Aorta (tissue), 5 donors: Measurements from ENCODE around the gene DNAH17. TPM values are rescaled to one million over a fixed set of nuclear protein-coding genes. Genes with fewer than 3 reads are reported as not detected.

Experiments used
- ATAC-seq: fragments of 200-7000 bp; cut with Tn5 transposase; one replicate; pipeline ENCODE4 v1.9.1; 2022; ENCODE audit warnings: moderate library complexity; ENCODE audit not compliant: low FRiP score
- DNase-seq, 2 donors: peaks; one replicate each; pipeline ENCODE4 v3.0.0-alpha.2; 2020
- H3K27ac ChIP-seq, 2 donors: one replicate each; pipeline ENCODE4 v1.5.1; 2013; ENCODE audit warnings: low read length in 2 of 2, mild to moderate bottlenecking in 2 of 2, moderate library complexity in 2 of 2, control low read depth in 1 of 2, inconsistent platforms in 1 of 2, low read depth in 1 of 2
- H3K27me3 ChIP-seq, 2 donors: one replicate each; pipeline ENCODE4 v1.6.1; 2013; ENCODE audit warnings: control low read depth in 1 of 2, low read length in 1 of 2, mild to moderate bottlenecking in 1 of 2, moderate library complexity in 1 of 2; ENCODE audit not compliant: insufficient read depth in 2 of 2, control insufficient read depth in 1 of 2
- H3K36me3 ChIP-seq, 2 donors: one replicate each; pipeline ENCODE4 v1.6.1; 2013; ENCODE audit warnings: control low read depth in 1 of 2, low read length in 1 of 2, mild to moderate bottlenecking in 1 of 2; ENCODE audit not compliant: insufficient read depth in 2 of 2, control insufficient read depth in 1 of 2
- H3K4me1 ChIP-seq, 2 donors: one replicate each; pipeline ENCODE4 v1.6.1; 2013; ENCODE audit warnings: low read length in 2 of 2, control low read depth in 1 of 2, mild to moderate bottlenecking in 1 of 2, moderate library complexity in 1 of 2; ENCODE audit not compliant: insufficient read depth in 2 of 2, control insufficient read depth in 1 of 2
- H3K4me3 ChIP-seq, 2 donors: one replicate each; pipeline ENCODE4 v1.5.1; 2013; ENCODE audit warnings: low read length in 2 of 2, control low read depth in 1 of 2, mild to moderate bottlenecking in 1 of 2
- H3K9me3 ChIP-seq: one replicate; pipeline ENCODE4 v1.6.1; 2013; ENCODE audit warnings: mild to moderate bottlenecking, low read length; ENCODE audit not compliant: control insufficient read depth
- WGBS, 2 donors: extraction: QIAGEN DNeasy Blood & Tissue Kit; methylation state at CpG; one replicate each; pipeline ENCODE4 v1.1.7; 2013; 5-methylcytosine and 5-hydroxymethylcytosine counted together
- intact Hi-C, 2 donors: fragments of 100-400 bp; cut with DNase I; formaldehyde crosslinking; loops; one replicate each; pipeline versions ENCODE4 v1.14.2 to v1.15.0; 2022
- polyA plus RNA-seq, 2 donors: library from polyadenylated mRNA; stranded (reverse); fragments of 200-250 nt; gene quantifications; one replicate each; pipeline ENCODE4 v1.2.3, GENCODE V29; 2013
- total RNA-seq, 2 donors: library from RNA; stranded (reverse); fragmentation: NEBNext Ultra II Directional; extraction: Animal tissue kit (Norgen Biotek cat#: 25700); gene quantifications; one replicate each; pipeline ENCODE4 v1.2.1, GENCODE V29; 2021
- donor health status: healthy with polysubstance abuse.
- donor health status: Bipolar disorder and iron deficiency.
- donor health status: DM: no; HTN: no; CAD: no.
- donor health status: DM: no; HTN: no; CAD: no.
- donor health status: DM: yes; HTN: yes; CAD: no.

The DNAH17 gene
- total and polyA plus RNA-seq, 4 donors: 0.21 to 0.45 TPM; not detected in 2

GRCh38 chr17:78501241-78502036, 75.8 kb downstream of the DNAH17 start:
- no peaks in the 10 kb centered on the region for H3K4me1 ChIP-seq
- 94 to 96% methylated on average over 27 of the region's 27 CpGs for WGBS, 2 donors
- H3K4me3 ChIP-seq: no peak overlapping the region
- no peak for ATAC-seq
- intact Hi-C loops: no loop called here
- no peak overlapping the region for H3K27ac ChIP-seq
- no peaks in the 10 kb centered on the region for H3K27me3 ChIP-seq
- H3K9me3 ChIP-seq: no peaks in the 10 kb centered on the region
- DNase-seq: peak; percentile 57 to 63
- H3K36me3 ChIP-seq: no peaks in the 10 kb centered on the region

GRCh38 chr17:78500806-78501205, 76.4 kb downstream of the DNAH17 start:
- H3K4me1 ChIP-seq: no peaks in the 10 kb centered on the region
- no peak overlapping the region for H3K27ac ChIP-seq
- no peaks in the 10 kb centered on the region for H3K27me3 ChIP-seq
- intact Hi-C loops: no loop called here
- DNase-seq (peak; percentile 30 to 71), ATAC-seq (no peak)
- H3K36me3 ChIP-seq: no peaks in the 10 kb centered on the region
- no peak overlapping the region for H3K4me3 ChIP-seq
- H3K9me3 ChIP-seq: no peaks in the 10 kb centered on the region
- WGBS, 2 donors: 93 to 94% methylated on average over 7 of the region's 7 CpGs

- DNase-seq (peak; percentile 30 to 65), ATAC-seq (no peak)
- Histone ChIP-seq H3K27me3 (no peaks in the 10 kb centered on the region), H3K36me3 (no peaks in the 10 kb centered on the region), H3K4me3 (no peak overlapping the region), H3K27ac (no peak overlapping the region), H3K4me1 (no peaks in the 10 kb centered on the region), H3K9me3 (no peaks in the 10 kb centered on the region)
- intact Hi-C loops: loop anchor here (5.0 to 10.0 kb wide), 3 partner anchors 207 to 247 kb away; no protein-coding TSS in a partner anchor
- 89 to 90% methylated on average over 21 of the region's 21 CpGs for WGBS, 2 donors
These were observed 77.3 kb downstream of the DNAH17 start for GRCh38 chr17:78499715-78500540.

GRCh38 chr17:78498848-78499247, 78.3 kb downstream of the DNAH17 start:
- Histone ChIP-seq H3K36me3 (no peaks in the 10 kb centered on the region), H3K4me1 (no peaks in the 10 kb centered on the region), H3K27ac (no peak overlapping the region), H3K27me3 (no peaks in the 10 kb centered on the region), H3K9me3 (no peaks in the 10 kb centered on the region), H3K4me3 (no peak overlapping the region)
- intact Hi-C loops: loop anchor here (5.0 to 10.0 kb wide), 3 partner anchors 208 to 248 kb away; no protein-coding TSS in a partner anchor
- ATAC-seq (no peak), DNase-seq (peak; percentile 44 to 51)
- 79 to 81% methylated on average over 17 of the region's 17 CpGs for WGBS, 2 donors

GRCh38 chr17:78497115-78497540, 80.1 kb downstream of the DNAH17 start:
- ATAC-seq (peak; percentile 64), DNase-seq (peak; percentile 79 to 82)
- H3K4me3 ChIP-seq: no peak overlapping the region
- no peak overlapping the region for H3K27ac ChIP-seq
- no peaks in the 10 kb centered on the region for H3K36me3 ChIP-seq
- no peaks in the 10 kb centered on the region for H3K27me3 ChIP-seq
- 18 to 21% methylated on average over 10 of the region's 10 CpGs for WGBS, 2 donors
- no peaks in the 10 kb centered on the region for H3K4me1 ChIP-seq
- intact Hi-C loops: loop anchor here (2.0 to 10.0 kb wide), 4 partner anchors 210 to 250 kb away; no protein-coding TSS in a partner anchor
- no peaks in the 10 kb centered on the region for H3K9me3 ChIP-seq

- H3K27me3 ChIP-seq: no peaks in the 10 kb centered on the region
- H3K9me3 ChIP-seq: no peaks in the 10 kb centered on the region
- H3K36me3 ChIP-seq: no peaks in the 10 kb centered on the region
- H3K27ac ChIP-seq: no peak overlapping the region
- no peaks in the 10 kb centered on the region for H3K4me1 ChIP-seq
- ATAC-seq (no peak), DNase-seq (peak; percentile 3 to 24)
- intact Hi-C loops: loop anchor here (2.0 to 10.0 kb wide), 4 partner anchors 211 to 251 kb away; no protein-coding TSS in a partner anchor
- H3K4me3 ChIP-seq: no peak overlapping the region
- 64 to 65% methylated on average over 6 of the region's 6 CpGs for WGBS, 2 donors
These were observed 80.9 kb downstream of the DNAH17 start for GRCh38 chr17:78496311-78496710.

- Histone ChIP-seq H3K27ac (no peak overlapping the region), H3K9me3 (no peaks in the 10 kb centered on the region), H3K27me3 (no peaks in the 10 kb centered on the region), H3K4me1 (no peaks in the 10 kb centered on the region), H3K4me3 (no peak overlapping the region), H3K36me3 (no peaks in the 10 kb centered on the region)
- ATAC-seq (no peak), DNase-seq (peak; percentile 33 to 67)
- WGBS, 2 donors: 88 to 91% methylated on average over 14 of the region's 14 CpGs
- intact Hi-C loops: loop anchor here (2.0 to 10.0 kb wide), 4 partner anchors 212 to 252 kb away; no protein-coding TSS in a partner anchor
These were observed 81.6 kb downstream of the DNAH17 start for GRCh38 chr17:78495634-78496033.

- ATAC-seq (no peak), DNase-seq (peak; percentile 44 to 45)
- Histone ChIP-seq H3K4me3 (no peak overlapping the region), H3K36me3 (no peaks in the 10 kb centered on the region), H3K4me1 (no peaks in the 10 kb centered on the region), H3K27me3 (no peaks in the 10 kb centered on the region), H3K27ac (no peak overlapping the region), H3K9me3 (no peaks in the 10 kb centered on the region)
- intact Hi-C loops: loop anchor here (5.0 to 10.0 kb wide), 3 partner anchors 212 to 252 kb away; no protein-coding TSS in a partner anchor
- 86 to 92% methylated on average over 22 of the region's 22 CpGs for WGBS, 2 donors
These were observed 82.4 kb downstream of the DNAH17 start for GRCh38 chr17:78494696-78495330.
